H9 (cell line): ENCODE data around the gene SETBP1. TPM values are rescaled to one million over a fixed set of nuclear protein-coding genes. Genes with fewer than 3 reads are reported as not detected.

Experiments
- DNase-seq: peaks from one replicate; pipeline ENCODE4 v3.0.0-alpha.2; 2017
- H2AFZ ChIP-seq: one replicate; pipeline ENCODE4 v1.6.1; 2013; ENCODE audit warnings: mild to moderate bottlenecking, low read length, control low read depth, moderate library complexity
- H2AK5ac ChIP-seq: 2 replicates; pipeline ENCODE4 v1.6.1; 2013; ENCODE audit warnings: low read length, control low read depth, mixed read lengths; ENCODE audit not compliant: insufficient read length
- H2BK120ac ChIP-seq: one replicate; pipeline ENCODE4 v1.6.1; 2013; ENCODE audit warnings: low read depth, mild to moderate bottlenecking, low read length, control low read depth, inconsistent platforms; ENCODE audit not compliant: poor library complexity, severe bottlenecking
- H2BK12ac ChIP-seq: 2 replicates; pipeline ENCODE4 v1.6.1; 2013; ENCODE audit warnings: low read length, control low read depth, mixed read lengths, low read depth; ENCODE audit not compliant: insufficient read length
- H2BK15ac ChIP-seq: 2 replicates; pipeline ENCODE4 v1.6.1; 2013; ENCODE audit warnings: low read depth, low read length, control low read depth
- H2BK20ac ChIP-seq: one replicate; pipeline ENCODE4 v1.6.1; 2013; ENCODE audit warnings: low read depth, mild to moderate bottlenecking, low read length, control low read depth, inconsistent platforms; ENCODE audit not compliant: poor library complexity, severe bottlenecking
- H2BK5ac ChIP-seq: 2 replicates; pipeline ENCODE4 v1.6.1; 2013; ENCODE audit warnings: low read length, control low read depth, mixed read lengths; ENCODE audit not compliant: insufficient read length
- H3K14ac ChIP-seq: 2 replicates; pipeline ENCODE4 v1.6.1; 2013; ENCODE audit warnings: low read length, control low read depth; ENCODE audit not compliant: insufficient read depth
- H3K18ac ChIP-seq: 2 replicates; pipeline ENCODE4 v1.6.1; 2013; ENCODE audit warnings: low read depth, mild to moderate bottlenecking, mixed read lengths, low read length, control low read depth; ENCODE audit not compliant: insufficient read length
- H3K23ac ChIP-seq: 2 replicates; pipeline ENCODE4 v1.6.1; 2013; ENCODE audit warnings: low read length, control low read depth, mixed read lengths, low read depth; ENCODE audit not compliant: insufficient read length
- H3K23me2 ChIP-seq: 2 replicates; pipeline ENCODE4 v1.6.1; 2013; ENCODE audit warnings: low read depth, mild to moderate bottlenecking, mixed read lengths, low read length, control low read depth; ENCODE audit not compliant: insufficient read length, poor library complexity, severe bottlenecking
- H3K27ac ChIP-seq: 2 replicates; pipeline ENCODE4 v1.5.1; 2013; ENCODE audit warnings: low read length, control low read depth, mixed read lengths, low read depth; ENCODE audit not compliant: insufficient read length
- H3K27me3 ChIP-seq: 2 replicates; pipeline ENCODE4 v1.6.1; 2013; ENCODE audit warnings: low read length, control low read depth, inconsistent platforms; ENCODE audit not compliant: insufficient read depth
- H3K4ac ChIP-seq: 2 replicates; pipeline ENCODE4 v1.6.1; 2013; ENCODE audit warnings: low read depth, mild to moderate bottlenecking, control low read depth, inconsistent platforms, low read length, moderate library complexity
- H3K4me1 ChIP-seq: 2 replicates; pipeline ENCODE4 v1.6.1; 2013; ENCODE audit warnings: low read length, control low read depth, inconsistent platforms; ENCODE audit not compliant: insufficient read depth
- H3K4me2 ChIP-seq: 2 replicates; pipeline ENCODE4 v1.6.1; 2013; ENCODE audit warnings: low read length, control low read depth, mixed read lengths; ENCODE audit not compliant: insufficient read length, insufficient read depth
- H3K56ac ChIP-seq: 2 replicates; pipeline ENCODE4 v1.6.1; 2013; ENCODE audit warnings: low read depth, mild to moderate bottlenecking, mixed read lengths, low read length, control low read depth; ENCODE audit not compliant: insufficient read length
- H3K79me1 ChIP-seq: 2 replicates; pipeline ENCODE4 v1.6.1; 2013; ENCODE audit warnings: low read depth, mild to moderate bottlenecking, moderate library complexity, low read length, control low read depth, inconsistent platforms; ENCODE audit not compliant: insufficient read depth, poor library complexity, severe bottlenecking
- H3K79me2 ChIP-seq: 2 replicates; pipeline ENCODE4 v1.6.1; 2013; ENCODE audit warnings: low read length, control low read depth, inconsistent platforms; ENCODE audit not compliant: insufficient read depth
- H3K9ac ChIP-seq: 2 replicates; pipeline ENCODE4 v1.6.1; 2013; ENCODE audit warnings: low read length, control low read depth, mixed read lengths; ENCODE audit not compliant: insufficient read length; ENCODE audit errors: extremely low read depth
- H3K9me3 ChIP-seq: one replicate; pipeline ENCODE4 v1.6.1; 2013; ENCODE audit warnings: low read depth, low read length, inconsistent platforms; ENCODE audit not compliant: control insufficient read depth
- H3T11ph ChIP-seq: one replicate; pipeline ENCODE4 v1.6.1; 2013; ENCODE audit warnings: mild to moderate bottlenecking, low read length, control low read depth, inconsistent platforms
- H4K20me1 ChIP-seq: one replicate; pipeline ENCODE4 v1.6.1; 2013; ENCODE audit not compliant: control insufficient read depth, insufficient read length, insufficient read depth
- H4K5ac ChIP-seq: 2 replicates; pipeline ENCODE4 v1.6.1; 2013; ENCODE audit warnings: low read depth, mild to moderate bottlenecking, mixed read lengths, low read length, control low read depth; ENCODE audit not compliant: insufficient read length
- H4K8ac ChIP-seq: replicated peaks from 2 replicates; pipeline ENCODE4 v1.6.1; 2013; ENCODE audit warnings: low read length, control low read depth, mixed read lengths, low read depth; ENCODE audit not compliant: insufficient read length
- H4K91ac ChIP-seq: 2 replicates; pipeline ENCODE4 v1.6.1; 2013; ENCODE audit warnings: low read depth, mild to moderate bottlenecking, moderate library complexity, mixed read lengths, low read length, control low read depth; ENCODE audit not compliant: insufficient read length
- H3K27ac Mint-ChIP-seq, 3 experiments: 2 replicates in 2 of 3; 3 replicates in 1 of 3; pipeline ENCODE4 v1.8.0; 2020 to 2021; ENCODE audit warnings: mixed read lengths in 3 of 3, mild to moderate bottlenecking in 1 of 3, moderate library complexity in 1 of 3
- H3K27me3 Mint-ChIP-seq: 2 replicates; pipeline ENCODE4 v1.8.0; 2021; ENCODE audit warnings: low read depth, mild to moderate bottlenecking, moderate library complexity, mixed read lengths
- H3K36me3 Mint-ChIP-seq, 3 experiments: 2 replicates in 2 of 3; 3 replicates in 1 of 3; pipeline ENCODE4 v1.8.0; 2020 to 2021; ENCODE audit warnings: low read depth in 3 of 3, mixed read lengths in 3 of 3; ENCODE audit not compliant: insufficient read depth in 1 of 3
- H3K4me1 Mint-ChIP-seq, 2 experiments: 2 replicates each; pipeline ENCODE4 v1.8.0; 2020; ENCODE audit warnings: mixed read lengths in 2 of 2
- H3K4me3 Mint-ChIP-seq, 2 experiments: 2 replicates in 1 of 2; 3 replicates in 1 of 2; pipeline ENCODE4 v1.8.0; 2020 to 2021; ENCODE audit warnings: mild to moderate bottlenecking in 2 of 2, mixed read lengths in 2 of 2, moderate library complexity in 1 of 2
- H3K9me3 Mint-ChIP-seq, 2 experiments: 2 replicates in 1 of 2; 3 replicates in 1 of 2; pipeline ENCODE4 v1.8.0; 2020; ENCODE audit warnings: mild to moderate bottlenecking in 2 of 2, mixed read lengths in 2 of 2, moderate library complexity in 1 of 2
- CTCF ChIP-seq: fragments of 200-600 bp; sonication (generic); conservative IDR thresholded peaks from 3 replicates; pipeline ENCODE4 v1.8.0; 2021; ENCODE audit warnings: antibody characterized with exemption, mild to moderate bottlenecking
- WGBS: extraction: QIAGEN DNeasy Blood & Tissue Kit; methylation state at CpG from one replicate; pipeline ENCODE4 v1.1.7; 2013; ENCODE audit warnings: missing lambda C conversion rate, low lambda C conversion rate, mixed read lengths; ENCODE audit not compliant: insufficient read length; ENCODE audit errors: extremely low coverage; 5-methylcytosine and 5-hydroxymethylcytosine counted together
- total RNA-seq: library from RNA; stranded (reverse); gene quantifications from 2 replicates; pipeline ENCODE4 v1.2.1, GENCODE V29; 2021

The SETBP1 gene
- total RNA-seq, 1 experiment from 2014 or later: 4.6 TPM

DNA sequence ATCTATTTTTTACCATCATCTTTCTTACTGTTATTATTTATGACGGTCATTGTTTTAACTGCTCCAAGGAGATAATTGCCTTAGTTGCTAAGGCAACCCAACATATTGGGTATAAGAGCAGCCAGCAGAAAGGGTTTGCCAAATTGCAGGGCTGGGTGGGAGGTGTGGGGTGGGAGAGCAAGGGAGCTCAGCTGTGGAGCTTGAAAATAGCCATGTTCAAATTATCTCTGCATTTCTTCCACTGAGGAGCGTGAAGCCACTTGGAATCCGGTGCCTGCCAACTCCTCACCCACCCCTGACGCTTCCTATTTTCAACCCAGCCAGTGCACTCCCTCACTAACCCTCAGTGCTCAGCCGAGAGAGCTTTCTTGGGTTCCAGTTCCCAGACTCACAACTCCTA is 60.8 kb downstream of the SETBP1 start:
- Histone ChIP-seq H3K23me2 (peaks cover 4% of the 10 kb centered on the region), H3K23ac (no peak overlapping the region), H2BK120ac (no peak overlapping the region), H3K14ac (no peak overlapping the region), H4K20me1 (no peaks in the 10 kb centered on the region), H3K9ac (no peak overlapping the region), H2BK5ac (no peak overlapping the region), H3K4ac (no peak overlapping the region), H3K18ac (no peak overlapping the region), H3K27me3 (no peaks in the 10 kb centered on the region), H3K79me2 (no peaks in the 10 kb centered on the region), H2AFZ (no peak overlapping the region), H3K4me2 (no peak overlapping the region), H3K27ac (no peak overlapping the region), H3K4me1 (peaks cover 8% of the 10 kb centered on the region; the same call in 1 of the 2 replicates), H2BK20ac (no peak overlapping the region), H2AK5ac (no peak overlapping the region), H3T11ph (no peak overlapping the region), H2BK15ac (no peak overlapping the region), H4K8ac (no peak overlapping the region), H4K91ac (no peak overlapping the region), H3K56ac (no peak overlapping the region), H4K5ac (no peak overlapping the region), H2BK12ac (no peak overlapping the region), H3K79me1 (no peaks in the 10 kb centered on the region), H3K9me3 (no peaks in the 10 kb centered on the region)
- H3K9me3 Mint-ChIP-seq: no peaks in the 10 kb centered on the region
- H3K36me3 Mint-ChIP-seq: no peaks in the 10 kb centered on the region
- no peak for DNase-seq
- H3K27me3 Mint-ChIP-seq: no peaks in the 10 kb centered on the region
- H3K4me3 Mint-ChIP-seq: no peak overlapping the region
- peak overlapping the region in 1 of 3 experiments; percentile 49; a peak in 1 of 7 replicates for H3K27ac Mint-ChIP-seq
- no CpG with 5 or more reads among the region's 5 CpGs for WGBS
- peaks cover 22 to 37% of the 10 kb centered on the region in 2 experiments for H3K4me1 Mint-ChIP-seq
- TF ChIP-seq CTCF: no peak
